A549 (cell line): ENCODE results near the gene CLIP2. TPM values are rescaled to one million over a fixed set of nuclear protein-coding genes. Genes with fewer than 3 reads are reported as not detected.

Source experiments
- ATAC-seq, 2 experiments: fragments of 200-7000 bp in 1 of 2; fragments of >200 bp in 1 of 2; cut with Nextera tagmentation in 1 of 2; cut with Tn5 transposase in 1 of 2; 3 replicates each; pipeline versions ENCODE4 v1.8.0 to v1.9.1; 2018 to 2020; ENCODE audit warnings: mild to moderate bottlenecking in 1 of 2, moderate library complexity in 1 of 2
- CTCF ChIA-PET: fragments of 300-600 bp; sonication (Branson Sonifier 250); formaldehyde crosslinking; extraction: SDS; loops from one replicate; lab custom pipeline; 2021; ENCODE audit warnings: antibody characterized with exemption, inconsistent platforms; lab: Yijun Ruan, JAX
- POLR2A ChIA-PET: fragments of 350-600 bp; formaldehyde crosslinking; extraction: SDS; loops from one replicate; lab custom pipeline; 2021; ENCODE audit warnings: antibody characterized with exemption, inconsistent platforms; lab: Yijun Ruan, JAX
- DNase-seq, 2 experiments: peaks; one replicate each; pipeline versions ENCODE4 v3.0.0 to v3.0.0-alpha.2; 2011 to 2016; ENCODE audit warnings: low read depth in 1 of 2, low spot score in 1 of 2
- FAIRE-seq: peaks from 2 replicates; lab custom pipeline; 2011; peaks lifted over from hg19 to GRCh38; lab: Jason Lieb, UNC
- H3K27ac ChIP-seq, 2 experiments: fragments of >200 bp; sonication (Bioruptor Twin); formaldehyde crosslinking; 3 replicates each; pipeline ENCODE4 v1.5.1; 2016 to 2017
- H3K4me1 ChIP-seq: fragments of >200 bp; sonication (Bioruptor Twin); formaldehyde crosslinking; 3 replicates; pipeline ENCODE4 v1.6.1; 2016
- H3K4me2 ChIP-seq: fragments of >200 bp; sonication (Bioruptor Twin); formaldehyde crosslinking; 3 replicates; pipeline ENCODE4 v1.6.1; 2016
- H3K4me3 ChIP-seq: fragments of >200 bp; sonication (Bioruptor Twin); formaldehyde crosslinking; 3 replicates; pipeline ENCODE4 v1.5.1; 2016
- H3K9me3 ChIP-seq: fragments of >200 bp; sonication (Bioruptor Twin); formaldehyde crosslinking; 3 replicates; pipeline ENCODE4 v1.6.1; 2016
- ATOH8 ChIP-seq: fragments of 250-450 bp; sonication (Bioruptor Pico); IDR thresholded peaks from 2 replicates; pipeline ENCODE4 v1.5.0; 2020; ENCODE audit warnings: low read depth, mild to moderate bottlenecking, moderate library complexity
- CBX8 ChIP-seq: fragments of 200-600 bp; sonication (generic); IDR thresholded peaks from 2 replicates; pipeline ENCODE4 v1.6.1; 2016
- CHD4 ChIP-seq: fragments of 200-600 bp; sonication (generic); IDR thresholded peaks from 2 replicates; pipeline ENCODE4 v1.6.1; 2016; ENCODE audit warnings: antibody characterized with exemption, mild to moderate bottlenecking, borderline replicate concordance
- EHF ChIP-seq: fragments of 250-450 bp; sonication (Bioruptor Pico); IDR thresholded peaks from 2 replicates; pipeline ENCODE4 v1.5.0; 2020; ENCODE audit warnings: mild to moderate bottlenecking
- EHMT2 ChIP-seq: fragments of 200-600 bp; sonication (generic); IDR thresholded peaks from 2 replicates; pipeline ENCODE4 v1.6.1; 2016; ENCODE audit warnings: antibody characterized with exemption, low read depth, mild to moderate bottlenecking, moderate library complexity
- EP300 ChIP-seq, 2 experiments: fragments of >200 bp; sonication (Bioruptor Twin); formaldehyde crosslinking; IDR thresholded peaks; 2 replicates in 1 of 2; 3 replicates in 1 of 2; pipeline ENCODE4 v1.6.1; 2016 to 2017
- FOSL2 ChIP-seq, 2 experiments: fragments of 450-650 bp in 1 of 2; fragments of >200 bp in 1 of 2; sonication (Bioruptor Twin) in 1 of 2; formaldehyde crosslinking; IDR thresholded peaks; 2 replicates each; pipeline versions ENCODE4 v1.5.0 to v1.6.1; 2016 to 2020; ENCODE audit warnings: mild to moderate bottlenecking in 1 of 2, moderate library complexity in 1 of 2
- HES2 ChIP-seq: fragments of >200 bp; sonication (Bioruptor Twin); formaldehyde crosslinking; IDR thresholded peaks from 2 replicates; pipeline ENCODE4 v1.6.1; 2016
- HEYL ChIP-seq: fragments of 250-450 bp; sonication (Bioruptor Pico); IDR thresholded peaks from 2 replicates; pipeline ENCODE4 v1.8.0; 2021; ENCODE audit warnings: mild to moderate bottlenecking, moderate library complexity
- HOXB5 ChIP-seq: fragments of 250-450 bp; sonication (Bioruptor Pico); IDR thresholded peaks from 2 replicates; pipeline ENCODE4 v1.5.0; 2020; ENCODE audit warnings: mild to moderate bottlenecking, moderate library complexity
- JUN ChIP-seq, 2 experiments: fragments of >200 bp; sonication (Bioruptor Twin); formaldehyde crosslinking; IDR thresholded peaks; 2 replicates in 1 of 2; 3 replicates in 1 of 2; pipeline ENCODE4 v1.6.1; 2016 to 2017
- KDM1A ChIP-seq: fragments of 200-600 bp; sonication (generic); IDR thresholded peaks from 2 replicates; pipeline ENCODE4 v1.6.1; 2016; ENCODE audit warnings: low read depth, mild to moderate bottlenecking
- MAFK ChIP-seq: fragments of 450-650 bp; IDR thresholded peaks from 2 replicates; pipeline ENCODE4 v1.6.1; 2014; ENCODE audit not compliant: partially characterized antibody
- MAZ ChIP-seq: fragments of 150-350 bp; IDR thresholded peaks from 2 replicates; pipeline ENCODE4 v1.6.1; 2014; ENCODE audit warnings: antibody characterized with exemption, low read depth, low read length, borderline replicate concordance
- MYC ChIP-seq: IDR thresholded peaks from 2 replicates; pipeline ENCODE4 v1.6.1; 2012; ENCODE audit warnings: mild to moderate bottlenecking, inconsistent platforms, low read length, improper control_type of control experiment, borderline replicate concordance
- NPAS2 ChIP-seq: fragments of 250-450 bp; sonication (Bioruptor Pico); IDR thresholded peaks from 2 replicates; pipeline ENCODE4 v1.8.0; 2022; ENCODE audit warnings: mild to moderate bottlenecking, moderate library complexity, borderline replicate concordance
- NR3C1 ChIP-seq: fragments of >200 bp; sonication (Bioruptor Twin); formaldehyde crosslinking; IDR thresholded peaks from 3 replicates; pipeline ENCODE4 v1.6.1; 2017
- PHF8 ChIP-seq: fragments of 200-600 bp; sonication (generic); IDR thresholded peaks from 2 replicates; pipeline ENCODE4 v1.6.1; 2016; ENCODE audit warnings: low read depth, mild to moderate bottlenecking, antibody characterized with exemption, moderate library complexity, borderline replicate concordance
- POLR2A ChIP-seq: IDR thresholded peaks from 2 replicates; pipeline ENCODE4 v1.6.1; 2012; ENCODE audit warnings: mild to moderate bottlenecking, low read length
- POLR2AphosphoS2 ChIP-seq: conservative IDR thresholded peaks from 2 replicates; pipeline ENCODE4 v1.6.1; 2012; ENCODE audit warnings: low read length, improper control_type of control experiment, inconsistent platforms
- RAD21 ChIP-seq, 2 experiments: fragments of >200 bp in 1 of 2; sonication (Bioruptor Twin) in 1 of 2; formaldehyde crosslinking in 1 of 2; IDR thresholded peaks in 1 of 2; conservative IDR thresholded peaks in 1 of 2; 2 replicates in 1 of 2; 3 replicates in 1 of 2; pipeline ENCODE4 v1.6.1; 2012 to 2018; ENCODE audit warnings: inconsistent platforms in 1 of 2
- RCOR1 ChIP-seq: fragments of 150-350 bp; IDR thresholded peaks from 2 replicates; pipeline ENCODE4 v1.6.1; 2014; ENCODE audit warnings: antibody characterized with exemption, low read length, low read depth
- REST ChIP-seq: fragments of 200-600 bp; sonication (generic); IDR thresholded peaks from 2 replicates; pipeline ENCODE4 v1.6.1; 2016; ENCODE audit warnings: antibody characterized with exemption, mild to moderate bottlenecking, moderate library complexity
- RNF2 ChIP-seq: fragments of 200-600 bp; sonication (generic); IDR thresholded peaks from 2 replicates; pipeline ENCODE4 v1.6.1; 2016; ENCODE audit warnings: low read depth, mild to moderate bottlenecking, antibody characterized with exemption, moderate library complexity, borderline replicate concordance
- SMC3 ChIP-seq: fragments of >200 bp; sonication (Bioruptor Twin); formaldehyde crosslinking; IDR thresholded peaks from 3 replicates; pipeline ENCODE4 v1.6.1; 2018; ENCODE audit warnings: inconsistent platforms
- WGBS: methylation state at CpG from one replicate; pipeline ENCODE4 v1.1.6; 2017; ENCODE audit errors: missing lambda C conversion rate; 5-methylcytosine and 5-hydroxymethylcytosine counted together
- polyA minus RNA-seq: library from RNA; depleted of rRNA, polyadenylated mRNA; stranded (reverse); fragments of >200 nt; gene quantifications from 2 replicates; pipeline ENCODE4 v1.2.3, GENCODE V29; 2011; rRNA and poly(A)+ RNA removed
- polyA plus RNA-seq, 4 experiments: library from polyadenylated mRNA; depleted of rRNA in 3 of 4; stranded (reverse); fragments of >200 nt; fragmentation: RNase III in 1 of 4; extraction: RNeasy Plus Mini Kit Qiagen cat#74134 plus additional on column Dnase treatment in 1 of 4; gene quantifications; 2 replicates in 3 of 4; 3 replicates in 1 of 4; pipeline ENCODE4 v1.2.3, GENCODE V29; 2011 to 2017
- TF ChIP-seq, protein P1 (sequence below): fragments of >200 bp; sonication (Bioruptor Twin); formaldehyde crosslinking; IDR thresholded peaks from 3 replicates; pipeline ENCODE4 v1.6.1; 2016
- TF ChIP-seq, protein P2 (sequence below): IDR thresholded peaks from 2 replicates; pipeline ENCODE4 v1.6.1; 2012

The CLIP2 gene
- 3.7 and 5.7 TPM in 2 replicates for polyA plus RNA-seq (2011; rRNA removed)
- polyA plus RNA-seq (2012; cell fraction: cytosol; rRNA removed): 3.7 and 4.6 TPM in 2 replicates
- polyA plus RNA-seq (2012; cell fraction: nucleus; rRNA removed): 9.0 and 9.1 TPM in 2 replicates
- polyA plus RNA-seq (2017; fragmentation: RNase III; extraction: RNeasy Plus Mini Kit Qiagen cat#74134 plus additional on column Dnase treatment): 9.2 to 17.0 TPM (median 15.5 TPM) in 3 replicates
- 8.1 and 11.3 TPM in 2 replicates for polyA minus RNA-seq

GRCh38 chr7:74289018-74289658 lies at the start of gene CLIP2:
Gene CLIP2, plus strand, starts transcription at chr7:74289407. Its CDS starts 28,140 bp downstream, at chr7:74317547.
- POLR2A ChIA-PET: interaction anchor here (1.1 to 1.9 kb wide), 2 partner anchors 9 to 35 kb away, joined by 3 to 10 read pairs; partner anchors contain the start of gene RFC2
- H3K27ac ChIP-seq: peak within 1 kb of the TSS; percentile 89 to 97
- ATAC-seq (peak; percentile 73 to 77), FAIRE-seq (no peak), DNase-seq (peak; percentile 64 to 83)
- H3K4me2 ChIP-seq: peak within 1 kb of the TSS; percentile 94
- H3K4me3 ChIP-seq: peak within 1 kb of the TSS; percentile 88
- peaks cover 61% of the 10 kb centered on the region for H3K4me1 ChIP-seq
- no peaks in the 10 kb centered on the region for H3K9me3 ChIP-seq
- CTCF ChIA-PET: interaction anchor here (1.2 to 6.8 kb wide), 7 partner anchors 10 to 112 kb away, joined by 3 to 38 read pairs (median 5); no protein-coding TSS in a partner anchor
- WGBS: 4% methylated on average over 18 of the region's 67 CpGs
- TF ChIP-seq MYC (0 out of 2 replicates have a peak, but pooled peaks have one; percentile 31), JUN (IDR thresholded peaks at IDR 0.05) (peak in 1 of 2 experiments; percentile 52; a peak in 1 of 5 replicates), KDM1A (no peak), POLR2AphosphoS2 (no peak), HES2 (no peak), FOSL2 (IDR thresholded peaks at IDR 0.05) (no peak), FOSL2 (CRISPR knock-in tag; IDR thresholded peaks at IDR 0.05) (no peak), SMC3 (peak; percentile 53; the same call in 2 of the 3 replicates), MAFK (no peak), EHMT2 (no peak), POLR2A (peak; percentile 71), RAD21 (conservative IDR thresholded peaks at IDR 0.05 in 1 of 2, IDR thresholded peaks at IDR 0.05 in 1 of 2) (peak in 1 of 2 experiments; percentile 48; a peak in 3 of 5 replicates), EP300 (IDR thresholded peaks at IDR 0.05) (no peak), PHF8 (no peak; the same call in 1 of the 2 replicates), CHD4 (no peak), HEYL (CRISPR knock-in tag) (no peak), EHF (CRISPR knock-in tag) (no peak), RCOR1 (no peak), ATOH8 (CRISPR knock-in tag) (no peak)
- TF ChIP-seq, protein P1, sequence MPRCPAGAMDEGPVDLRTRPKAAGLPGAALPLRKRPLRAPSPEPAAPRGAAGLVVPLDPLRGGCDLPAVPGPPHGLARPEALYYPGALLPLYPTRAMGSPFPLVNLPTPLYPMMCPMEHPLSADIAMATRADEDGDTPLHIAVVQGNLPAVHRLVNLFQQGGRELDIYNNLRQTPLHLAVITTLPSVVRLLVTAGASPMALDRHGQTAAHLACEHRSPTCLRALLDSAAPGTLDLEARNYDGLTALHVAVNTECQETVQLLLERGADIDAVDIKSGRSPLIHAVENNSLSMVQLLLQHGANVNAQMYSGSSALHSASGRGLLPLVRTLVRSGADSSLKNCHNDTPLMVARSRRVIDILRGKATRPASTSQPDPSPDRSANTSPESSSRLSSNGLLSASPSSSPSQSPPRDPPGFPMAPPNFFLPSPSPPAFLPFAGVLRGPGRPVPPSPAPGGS: 0 out of 3 replicates have a peak, but pooled peaks have one; percentile 34
- TF ChIP-seq, protein P2, sequence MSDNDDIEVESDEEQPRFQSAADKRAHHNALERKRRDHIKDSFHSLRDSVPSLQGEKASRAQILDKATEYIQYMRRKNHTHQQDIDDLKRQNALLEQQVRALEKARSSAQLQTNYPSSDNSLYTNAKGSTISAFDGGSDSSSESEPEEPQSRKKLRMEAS: peak; percentile 62; the same call in 1 of the 2 replicates

GRCh38 chr7:74240482-74240881 lies 48.7 kb upstream of the CLIP2 start:
- Histone ChIP-seq H3K4me3 (no peak overlapping the region), H3K4me2 (no peak overlapping the region), H3K4me1 (no peaks in the 10 kb centered on the region), H3K9me3 (no peaks in the 10 kb centered on the region), H3K27ac (no peak overlapping the region)
- FAIRE-seq (no peak), ATAC-seq (no peak), DNase-seq (no peak)
- ChIA-PET CTCF (interaction anchor here (0.7 to 4.7 kb wide), 4 partner anchors 10 to 161 kb away, joined by 3 to 23 read pairs (median 9); no protein-coding TSS in a partner anchor), POLR2A (no interaction called here)
- WGBS: 80% methylated on average over 4 of the region's 4 CpGs
- TF ChIP-seq NPAS2 (CRISPR knock-in tag): no peak
- no peak for TF ChIP-seq HOXB5 (CRISPR knock-in tag)
- TF ChIP-seq POLR2AphosphoS2: no peak
- TF ChIP-seq SMC3: no peak
- no peak for TF ChIP-seq NR3C1
- TF ChIP-seq MAZ: no peak
- TF ChIP-seq HES2: no peak
- no peak for TF ChIP-seq REST
- no peak for TF ChIP-seq RNF2
- no peak for TF ChIP-seq CBX8
